ENCODE data around the gene PSMB4.

- TF ChIP-seq POLR2A (IDR thresholded peaks at IDR 0.05) (no peak), CTCF (IDR thresholded peaks at IDR 0.05) (no peak)
Observed at GRCh38 chr1:151391079-151391563, 8.3 kb upstream of the PSMB4 start.

Data from right lobe of liver (tissue), 4 donors.